HepG2 (cell line): ENCODE results near the gene DRAM1. TPM values are rescaled to one million over a fixed set of nuclear protein-coding genes. Genes with fewer than 3 reads are reported as not detected.

Experiments used
- ATAC-seq: fragments of 200-7000 bp; cut with Tn5 transposase; 3 replicates; pipeline ENCODE4 v1.9.1; 2020; ENCODE audit warnings: mild to moderate bottlenecking, moderate library complexity
- BruUV-seq: library from RNA; stranded (reverse); fragments of 400-500 nt; replicated peaks from 2 replicates; lab custom pipeline; 2021; lab: Mats Ljungman, UMichigan
- CTCF ChIA-PET: fragments of 300-600 bp; formaldehyde crosslinking; extraction: SDS; loops from one replicate; lab custom pipeline; 2021; ENCODE audit warnings: low total read pairs, inconsistent platforms, low intra/inter-chr PET ratio; lab: Yijun Ruan, JAX
- POLR2A ChIA-PET: fragments of 350-600 bp; sonication (Branson Sonifier 250); formaldehyde crosslinking; loops from one replicate; lab custom pipeline; 2020; ENCODE audit warnings: antibody characterized with exemption, inconsistent platforms; lab: Yijun Ruan, JAX
- DNase-seq: peaks from one replicate; pipeline ENCODE4 v3.0.0-alpha.2; 2015; ENCODE audit warnings: low spot score
- FAIRE-seq: peaks from 3 replicates; lab custom pipeline; 2011; peaks lifted over from hg19 to GRCh38; lab: Jason Lieb, UNC
- H2AFZ ChIP-seq: one replicate; pipeline ENCODE4 v1.6.1; 2011; ENCODE audit warnings: low read length, inconsistent platforms
- H3K27ac ChIP-seq: fragments of 300-600 bp; 3 replicates; pipeline ENCODE4 v1.8.0; 2011; ENCODE audit warnings: mixed run types, mild to moderate bottlenecking, mixed read lengths, low read length, inconsistent platforms; ENCODE audit not compliant: insufficient read depth; ENCODE audit errors: extremely low read length
- H3K27me3 ChIP-seq, 2 experiments: fragments of 200-600 bp in 1 of 2; 2 replicates in 1 of 2; 3 replicates in 1 of 2; pipeline versions ENCODE4 v1.6.0 to v1.8.0; 2011; ENCODE audit warnings: low read length in 2 of 2, mild to moderate bottlenecking in 2 of 2, moderate library complexity in 2 of 2, inconsistent platforms in 1 of 2; ENCODE audit not compliant: insufficient read depth in 2 of 2, control insufficient read depth in 1 of 2
- H3K36me3 ChIP-seq, 2 experiments: fragments of 200-600 bp in 1 of 2; replicated peaks in 1 of 2; 2 replicates in 1 of 2; 3 replicates in 1 of 2; pipeline versions ENCODE4 v1.5.1 to v1.8.0; 2011; ENCODE audit warnings: low read length in 2 of 2, inconsistent platforms in 1 of 2; ENCODE audit not compliant: insufficient read depth in 2 of 2, control insufficient read depth in 1 of 2
- H3K4me1 ChIP-seq: 2 replicates; pipeline ENCODE4 v1.5.1; 2012; ENCODE audit warnings: low read length, inconsistent platforms; ENCODE audit not compliant: insufficient read depth
- H3K4me2 ChIP-seq: 2 replicates; pipeline ENCODE4 v1.6.0; 2011; ENCODE audit warnings: low read depth, low read length, inconsistent platforms
- H3K4me3 ChIP-seq, 3 experiments: fragments of 200-600 bp in 1 of 3; sonication (generic), shearing (Covaris generic) in 1 of 3; replicated peaks in 1 of 3; 2 replicates each; pipeline ENCODE4 v1.5.1; 2011 to 2016; ENCODE audit warnings: low read length in 3 of 3, inconsistent platforms in 2 of 3, low read depth in 2 of 3, mild to moderate bottlenecking in 2 of 3, control low read depth in 1 of 3, mixed read lengths in 1 of 3; ENCODE audit not compliant: insufficient read depth in 1 of 3
- H3K79me2 ChIP-seq: one replicate; pipeline ENCODE4 v1.6.1; 2011; ENCODE audit warnings: low read length, inconsistent platforms; ENCODE audit not compliant: insufficient read depth
- H3K9ac ChIP-seq: 2 replicates; pipeline ENCODE4 v1.6.0; 2011; ENCODE audit warnings: mild to moderate bottlenecking, low read depth, low read length, inconsistent platforms; ENCODE audit not compliant: insufficient read depth
- H3K9me3 ChIP-seq: 2 replicates; pipeline ENCODE4 v1.5.1; 2012; ENCODE audit warnings: mild to moderate bottlenecking, low read length
- H4K20me1 ChIP-seq: 2 replicates; pipeline ENCODE4 v1.6.0; 2011; ENCODE audit warnings: inconsistent platforms, mild to moderate bottlenecking, low read length, moderate library complexity; ENCODE audit not compliant: insufficient read depth
- BCL6 ChIP-seq: IDR thresholded peaks from 2 replicates; pipeline ENCODE4 v1.6.1; 2016; ENCODE audit warnings: missing genetic modification reagents, missing compliant biosample characterization
- BHLHE40 ChIP-seq: IDR thresholded peaks from 2 replicates; pipeline ENCODE4 v1.6.1; 2011; ENCODE audit warnings: low read length, improper control_type of control experiment
- FOXA1 ChIP-seq, 2 experiments: fragments of 450-650 bp in 1 of 2; sonication (generic) in 1 of 2; formaldehyde crosslinking in 1 of 2; IDR thresholded peaks; 2 replicates each; pipeline versions ENCODE4 v1.4.0 to v1.6.1; 2016 to 2020; ENCODE audit warnings: missing genetic modification reagents in 1 of 2
- MAFK ChIP-seq, 2 experiments: IDR thresholded peaks in 1 of 2; conservative IDR thresholded peaks in 1 of 2; 2 replicates each; pipeline ENCODE4 v1.6.1; 2011; ENCODE audit warnings: improper control_type of control experiment in 2 of 2, low read length in 2 of 2
- MEIS2 ChIP-seq: sonication (generic); formaldehyde crosslinking; IDR thresholded peaks from 2 replicates; pipeline ENCODE4 v1.9.0; 2021; ENCODE audit warnings: mild to moderate bottlenecking, missing genetic modification reagents
- PRPF4 ChIP-seq: fragments of 200-400 bp; formaldehyde crosslinking; IDR thresholded peaks from 2 replicates; pipeline ENCODE4 v1.6.1; 2016; ENCODE audit warnings: low read length, low read depth; ENCODE audit not compliant: poor library complexity, severe bottlenecking
- RELA ChIP-seq: sonication (generic); formaldehyde crosslinking; IDR thresholded peaks from 2 replicates; pipeline ENCODE4 v1.4.0; 2020; ENCODE audit warnings: missing genetic modification reagents
- SAFB2 ChIP-seq: sonication (generic); formaldehyde crosslinking; IDR thresholded peaks from 2 replicates; pipeline ENCODE4 v1.5.1; 2020; ENCODE audit warnings: missing genetic modification reagents, low read depth, mild to moderate bottlenecking, borderline replicate concordance
- SIN3A ChIP-seq: IDR thresholded peaks from 2 replicates; pipeline ENCODE4 v1.6.1; 2011; ENCODE audit warnings: low read depth, mild to moderate bottlenecking, control low read depth, low read length, borderline replicate concordance
- SMAD3 ChIP-seq: sonication (generic); formaldehyde crosslinking; IDR thresholded peaks from 2 replicates; pipeline ENCODE4 v1.4.0; 2020; ENCODE audit warnings: missing genetic modification reagents
- TEAD2 ChIP-seq: sonication (generic); formaldehyde crosslinking; IDR thresholded peaks from 2 replicates; pipeline ENCODE4 v1.9.0; 2021; ENCODE audit warnings: missing genetic modification reagents
- ZFX ChIP-seq: sonication (generic); formaldehyde crosslinking; IDR thresholded peaks from 2 replicates; pipeline ENCODE4 v1.4.0; 2020; ENCODE audit warnings: mild to moderate bottlenecking, low read depth, missing genetic modification reagents, moderate library complexity
- ZKSCAN8 ChIP-seq: IDR thresholded peaks from 2 replicates; pipeline ENCODE4 v1.6.1; 2016; ENCODE audit warnings: borderline replicate concordance, missing genetic modification reagents, missing compliant biosample characterization
- ZNF30 ChIP-seq: sonication (generic); formaldehyde crosslinking; IDR thresholded peaks from 2 replicates; pipeline ENCODE4 v1.5.0; 2020; ENCODE audit warnings: mild to moderate bottlenecking, missing genetic modification reagents
- ZNF530 ChIP-seq: sonication (generic); formaldehyde crosslinking; IDR thresholded peaks from 2 replicates; pipeline ENCODE4 v1.5.0; 2020; ENCODE audit warnings: low read depth, mild to moderate bottlenecking, missing genetic modification reagents
- ZNF577 ChIP-seq: sonication (generic); formaldehyde crosslinking; IDR thresholded peaks from 2 replicates; pipeline ENCODE4 v1.4.0; 2020; ENCODE audit warnings: mild to moderate bottlenecking, low read depth, missing genetic modification reagents, borderline replicate concordance
- ZNF776 ChIP-seq: sonication (generic); formaldehyde crosslinking; IDR thresholded peaks from 2 replicates; pipeline ENCODE4 v1.4.0; 2020; ENCODE audit warnings: mild to moderate bottlenecking, missing genetic modification reagents
- ZSCAN29 ChIP-seq: sonication (generic); formaldehyde crosslinking; conservative IDR thresholded peaks from 2 replicates; pipeline ENCODE4 v1.4.0; 2020; ENCODE audit warnings: mild to moderate bottlenecking, missing genetic modification reagents
- WGBS: methylation state at CpG from one replicate; pipeline ENCODE4 v1.1.6; 2017; ENCODE audit warnings: low lambda C conversion rate; 5-methylcytosine and 5-hydroxymethylcytosine counted together
- in situ Hi-C: cut with HindIII; loops from 2 replicates; pipeline ENCODE4 v1.10.0; 2017; ENCODE audit warnings: low pct_unique_long_range_greater_than_20kb; ENCODE audit not compliant: extremely low pct_ligation_motif_present
- intact Hi-C: fragments of 100-400 bp; cut with micrococcal nuclease; formaldehyde crosslinking; loops from one replicate; pipeline ENCODE4 v1.10.0; 2022; ENCODE audit not compliant: unreplicated experiment
- polyA plus RNA-seq, 8 experiments: library from polyadenylated mRNA; depleted of rRNA in 3 of 8; stranded (reverse) in 7 of 8; unstranded in 1 of 8; fragments of >200 nt; fragmentation: Illumina TruSeq in 4 of 8; extraction: Trizol in 4 of 8; gene quantifications; 2 replicates each; pipeline versions ENCODE4 v1.2.1 to v1.2.3, GENCODE V29; 2011 to 2016; ENCODE audit warnings: low read depth in 4 of 8, missing spikeins in 1 of 8, mixed read lengths in 1 of 8; ENCODE audit not compliant: insufficient read depth in 1 of 8
- total RNA-seq, 5 experiments: library from RNA; depleted of rRNA; stranded (reverse); fragments of >200 nt; fragmentation: Illumina TruSeq; extraction: Trizol; gene quantifications; 2 replicates each; pipeline ENCODE4 v1.2.3, GENCODE V29; 2016; ENCODE audit warnings: low read depth in 1 of 5
- TF ChIP-seq, protein P1 (sequence below): sonication (generic); formaldehyde crosslinking; IDR thresholded peaks from 2 replicates; pipeline ENCODE4 v1.8.0; 2022; ENCODE audit warnings: mild to moderate bottlenecking, missing genetic modification reagents, moderate library complexity
- TF ChIP-seq, protein P2 (sequence below): sonication (generic); formaldehyde crosslinking; IDR thresholded peaks from 2 replicates; pipeline ENCODE4 v1.4.0; 2020; ENCODE audit warnings: missing genetic modification reagents; ENCODE audit errors: not compliant biosample characterization
- TF ChIP-seq, protein P3 (sequence below): IDR thresholded peaks from 2 replicates; pipeline ENCODE4 v1.6.1; 2016; ENCODE audit warnings: control low read depth

The DRAM1 gene
- total and polyA plus RNA-seq, 2 of the 13 experiments (the other 11 are each of a cell fraction or from before 2014, with no cell fraction given) = 20.9 to 32.6 TPM

DNA sequence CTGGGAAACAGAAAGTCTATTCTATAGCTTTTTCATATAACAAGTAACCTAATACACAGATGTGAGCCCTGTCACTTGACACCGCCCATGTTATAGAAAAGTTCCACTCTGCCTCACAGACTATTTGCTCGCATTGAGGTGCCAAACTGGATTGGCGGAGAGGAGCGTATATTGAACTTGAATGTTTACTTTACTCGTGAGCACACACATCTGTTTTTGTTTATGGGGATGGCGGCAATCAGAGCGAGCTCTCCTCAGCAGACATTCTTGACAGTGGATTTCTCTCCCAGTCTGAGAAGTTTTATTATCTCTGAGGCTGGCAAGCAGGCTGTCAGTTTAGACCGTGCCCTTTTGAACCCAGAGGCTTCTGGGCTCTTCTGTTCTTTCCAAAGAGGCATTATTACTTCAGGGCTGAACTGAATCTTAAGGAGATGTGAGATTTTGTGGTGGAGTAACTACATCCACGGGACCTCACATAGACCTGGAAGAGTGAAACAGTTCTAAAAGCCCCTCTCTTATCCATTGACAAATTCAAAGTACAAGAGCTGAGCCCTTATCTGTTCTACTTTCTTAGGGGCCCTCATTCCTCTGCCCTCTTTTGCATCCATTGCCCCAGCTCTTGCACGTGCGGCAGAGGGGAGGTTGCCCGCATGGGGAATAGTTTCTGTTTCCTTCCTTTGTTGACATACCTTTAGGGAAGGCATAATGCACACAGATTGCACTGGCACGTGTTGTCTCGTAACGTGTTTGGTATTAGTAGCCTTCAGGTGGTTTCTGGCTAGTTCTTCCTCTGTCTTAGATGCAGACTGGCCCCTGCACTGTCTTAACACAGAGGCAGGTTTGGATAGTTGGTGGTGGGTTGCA lies 68.2 kb downstream of the DRAM1 start:
- peak; percentile 4 for FAIRE-seq
- Histone ChIP-seq H3K9ac (no peak overlapping the region), H3K27me3 (0 out of 5 replicates have a peak, but pooled peaks cover 0 to 3% of the 10 kb centered on the region in 2 experiments), H3K9me3 (no peaks in the 10 kb centered on the region), H3K27ac (no peak overlapping the region), H2AFZ (no peak overlapping the region), H3K79me2 (no peaks in the 10 kb centered on the region), H3K4me2 (peak overlapping the region; percentile 61), H4K20me1 (no peaks in the 10 kb centered on the region), H3K36me3 (no peaks in the 10 kb centered on the region), H3K4me1 (peaks cover 15% of the 10 kb centered on the region), H3K4me3 (no peak overlapping the region)
- no TSS peak for BruUV-seq
- ChIA-PET POLR2A (no interaction called here), CTCF (interaction anchor here (0.5 kb wide), 1 partner anchor 32 kb away, joined by 4 read pairs; no protein-coding TSS in a partner anchor)
- intact Hi-C loops = loop anchor here (5.0 to 10.0 kb wide), 2 partner anchors 117 to 149 kb away; partner anchors contain the start of gene WASHC3
- WGBS = 5% methylated on average over 15 of the region's 15 CpGs
- peak; percentile 81 for ATAC-seq
- peak; percentile 39 for DNase-seq
- in situ Hi-C loops = loop anchor here (25.0 kb wide), 1 partner anchor 767 kb away; no protein-coding TSS in a partner anchor
- TF ChIP-seq TEAD2 (CRISPR knock-in tag) (no peak), SMAD3 (CRISPR knock-in tag) (no peak), SIN3A (no peak), MAFK (conservative IDR thresholded peaks at IDR 0.05 in 1 of 2, IDR thresholded peaks at IDR 0.05 in 1 of 2; ENCODE audit: low read length in 2 of 2) (no peak), ZSCAN29 (no peak), FOXA1 (IDR thresholded peaks at IDR 0.05) (no peak), FOXA1 (CRISPR knock-in tag; IDR thresholded peaks at IDR 0.05) (peak; percentile 64), BHLHE40 (peak; percentile 83), RELA (CRISPR knock-in tag) (no peak), PRPF4 (no peak), ZNF776 (CRISPR knock-in tag) (no peak), ZKSCAN8 (CRISPR knock-in tag) (no peak), ZNF530 (CRISPR knock-in tag) (no peak), ZNF30 (CRISPR knock-in tag) (no peak), SAFB2 (CRISPR knock-in tag) (no peak), ZNF577 (CRISPR knock-in tag) (no peak), BCL6 (CRISPR knock-in tag) (no peak), ZFX (CRISPR knock-in tag) (no peak), MEIS2 (no peak)
- TF ChIP-seq, protein P1, sequence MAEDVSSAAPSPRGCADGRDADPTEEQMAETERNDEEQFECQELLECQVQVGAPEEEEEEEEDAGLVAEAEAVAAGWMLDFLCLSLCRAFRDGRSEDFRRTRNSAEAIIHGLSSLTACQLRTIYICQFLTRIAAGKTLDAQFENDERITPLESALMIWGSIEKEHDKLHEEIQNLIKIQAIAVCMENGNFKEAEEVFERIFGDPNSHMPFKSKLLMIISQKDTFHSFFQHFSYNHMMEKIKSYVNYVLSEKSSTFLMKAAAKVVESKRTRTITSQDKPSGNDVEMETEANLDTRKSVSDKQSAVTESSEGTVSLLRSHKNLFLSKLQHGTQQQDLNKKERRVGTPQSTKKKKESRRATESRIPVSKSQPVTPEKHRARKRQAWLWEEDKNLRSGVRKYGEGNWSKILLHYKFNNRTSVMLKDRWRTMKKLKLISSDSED = no peak
- TF ChIP-seq, protein P2, sequence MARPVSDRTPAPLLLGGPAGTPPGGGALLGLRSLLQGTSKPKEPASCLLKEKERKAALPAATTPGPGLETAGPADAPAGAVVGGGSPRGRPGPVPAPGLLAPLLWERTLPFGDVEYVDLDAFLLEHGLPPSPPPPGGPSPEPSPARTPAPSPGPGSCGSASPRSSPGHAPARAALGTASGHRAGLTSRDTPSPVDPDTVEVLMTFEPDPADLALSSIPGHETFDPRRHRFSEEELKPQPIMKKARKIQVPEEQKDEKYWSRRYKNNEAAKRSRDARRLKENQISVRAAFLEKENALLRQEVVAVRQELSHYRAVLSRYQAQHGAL (CRISPR knock-in tag) = no peak
- TF ChIP-seq, protein P3, sequence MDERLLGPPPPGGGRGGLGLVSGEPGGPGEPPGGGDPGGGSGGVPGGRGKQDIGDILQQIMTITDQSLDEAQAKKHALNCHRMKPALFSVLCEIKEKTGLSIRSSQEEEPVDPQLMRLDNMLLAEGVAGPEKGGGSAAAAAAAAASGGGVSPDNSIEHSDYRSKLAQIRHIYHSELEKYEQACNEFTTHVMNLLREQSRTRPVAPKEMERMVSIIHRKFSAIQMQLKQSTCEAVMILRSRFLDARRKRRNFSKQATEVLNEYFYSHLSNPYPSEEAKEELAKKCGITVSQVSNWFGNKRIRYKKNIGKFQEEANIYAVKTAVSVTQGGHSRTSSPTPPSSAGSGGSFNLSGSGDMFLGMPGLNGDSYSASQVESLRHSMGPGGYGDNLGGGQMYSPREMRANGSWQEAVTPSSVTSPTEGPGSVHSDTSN (CRISPR knock-in tag) = no peak
